Measurements from ENCODE around the gene ARL14EP.

ARL14EP gene

DNA sequence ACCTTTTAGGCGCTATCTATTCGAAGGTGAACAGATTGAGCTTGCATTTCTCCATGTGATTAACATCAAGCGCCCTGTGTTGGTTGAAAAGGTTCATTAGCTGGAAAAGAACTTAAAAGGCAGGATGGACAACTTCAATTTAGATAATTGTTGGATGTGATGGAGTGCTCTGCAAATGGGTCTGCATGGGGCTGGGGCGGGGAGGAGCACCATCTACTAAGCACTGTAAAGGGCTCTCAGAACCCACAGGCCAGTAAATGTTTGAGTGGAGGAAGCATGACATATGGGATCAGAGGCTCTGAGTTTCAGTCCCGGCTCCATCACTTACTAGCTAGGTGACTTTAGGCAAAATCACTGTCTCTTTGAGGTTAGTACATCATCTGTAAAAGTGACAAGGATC, 28.2 kb downstream of the ARL14EP start:
- ATAC-seq = no peak
- TF ChIP-seq ARNTL (CRISPR knock-in tag; IDR thresholded peaks at IDR 0.05; ENCODE audit: borderline replicate concordance, low read depth) = no peak
- TF ChIP-seq ESRRG (CRISPR knock-in tag; IDR thresholded peaks at IDR 0.05) = no peak
- no peak for TF ChIP-seq BACH2 (CRISPR knock-in tag; IDR thresholded peaks at IDR 0.05; ENCODE audit: borderline replicate concordance)
- no peak for TF ChIP-seq ISL1 (CRISPR knock-in tag; IDR thresholded peaks at IDR 0.05)
- TF ChIP-seq TOX (CRISPR knock-in tag; IDR thresholded peaks at IDR 0.05; ENCODE audit: borderline replicate concordance) = no peak
- no peak for TF ChIP-seq ZNF565 (CRISPR knock-in tag; conservative IDR thresholded peaks at IDR 0.05; ENCODE audit: low read depth)
- TF ChIP-seq GLIS3 (CRISPR knock-in tag; IDR thresholded peaks at IDR 0.05) = no peak
- TF ChIP-seq ZC3H10 (CRISPR knock-in tag; IDR thresholded peaks at IDR 0.05) = no peak

DNA sequence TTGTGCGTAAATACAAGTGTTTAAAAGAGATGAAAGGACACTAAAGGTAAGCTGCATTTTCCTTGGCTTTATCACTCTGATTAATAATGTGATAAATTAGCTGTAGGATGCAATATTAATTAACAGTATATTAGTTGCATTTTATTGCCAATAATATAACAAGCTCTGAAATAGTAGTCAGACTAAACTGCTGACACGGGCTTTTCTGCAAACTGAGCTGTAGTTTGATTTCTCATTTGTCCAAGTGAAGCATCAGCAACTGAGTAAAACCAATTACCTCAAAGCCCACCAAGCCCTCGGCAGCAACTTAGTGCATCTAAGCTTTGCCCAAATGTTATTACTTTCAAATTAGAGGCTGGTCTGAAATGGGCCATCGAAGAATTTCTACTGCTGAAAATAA, 33.5 kb downstream of the ARL14EP start:
- TF ChIP-seq TCF4 (CRISPR knock-in tag; IDR thresholded peaks at IDR 0.05; ENCODE audit: borderline replicate concordance) (no peak), ARNTL (CRISPR knock-in tag; IDR thresholded peaks at IDR 0.05; ENCODE audit: borderline replicate concordance, low read depth) (no peak), ZNF565 (CRISPR knock-in tag; conservative IDR thresholded peaks at IDR 0.05; ENCODE audit: low read depth) (no peak), TOX (CRISPR knock-in tag; IDR thresholded peaks at IDR 0.05; ENCODE audit: borderline replicate concordance) (no peak), ZNF70 (CRISPR knock-in tag; IDR thresholded peaks at IDR 0.05) (no peak), ZNF8 (CRISPR knock-in tag; IDR thresholded peaks at IDR 0.05) (no peak), SNAI2 (CRISPR knock-in tag; IDR thresholded peaks at IDR 0.05) (no peak), RARB (CRISPR knock-in tag; IDR thresholded peaks at IDR 0.05) (no peak), GLIS3 (CRISPR knock-in tag; IDR thresholded peaks at IDR 0.05) (no peak), BACH2 (CRISPR knock-in tag; IDR thresholded peaks at IDR 0.05; ENCODE audit: borderline replicate concordance) (no peak), ISL1 (CRISPR knock-in tag; IDR thresholded peaks at IDR 0.05) (no peak), ZFP30 (CRISPR knock-in tag; IDR thresholded peaks at IDR 0.05) (no peak)
- TF ChIP-seq, protein P1, sequence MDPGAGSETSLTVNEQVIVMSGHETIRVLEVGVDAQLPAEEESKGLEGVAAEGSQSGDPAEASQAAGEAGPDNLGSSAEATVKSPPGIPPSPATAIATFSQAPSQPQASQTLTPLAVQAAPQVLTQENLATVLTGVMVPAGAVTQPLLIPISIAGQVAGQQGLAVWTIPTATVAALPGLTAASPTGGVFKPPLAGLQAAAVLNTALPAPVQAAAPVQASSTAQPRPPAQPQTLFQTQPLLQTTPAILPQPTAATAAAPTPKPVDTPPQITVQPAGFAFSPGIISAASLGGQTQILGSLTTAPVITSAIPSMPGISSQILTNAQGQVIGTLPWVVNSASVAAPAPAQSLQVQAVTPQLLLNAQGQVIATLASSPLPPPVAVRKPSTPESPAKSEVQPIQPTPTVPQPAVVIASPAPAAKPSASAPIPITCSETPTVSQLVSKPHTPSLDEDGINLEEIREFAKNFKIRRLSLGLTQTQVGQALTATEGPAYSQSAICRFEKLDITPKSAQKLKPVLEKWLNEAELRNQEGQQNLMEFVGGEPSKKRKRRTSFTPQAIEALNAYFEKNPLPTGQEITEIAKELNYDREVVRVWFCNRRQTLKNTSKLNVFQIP (CRISPR knock-in tag; IDR thresholded peaks at IDR 0.05; ENCODE audit: borderline replicate concordance, low read depth) = no peak
- TF ChIP-seq, protein P2, sequence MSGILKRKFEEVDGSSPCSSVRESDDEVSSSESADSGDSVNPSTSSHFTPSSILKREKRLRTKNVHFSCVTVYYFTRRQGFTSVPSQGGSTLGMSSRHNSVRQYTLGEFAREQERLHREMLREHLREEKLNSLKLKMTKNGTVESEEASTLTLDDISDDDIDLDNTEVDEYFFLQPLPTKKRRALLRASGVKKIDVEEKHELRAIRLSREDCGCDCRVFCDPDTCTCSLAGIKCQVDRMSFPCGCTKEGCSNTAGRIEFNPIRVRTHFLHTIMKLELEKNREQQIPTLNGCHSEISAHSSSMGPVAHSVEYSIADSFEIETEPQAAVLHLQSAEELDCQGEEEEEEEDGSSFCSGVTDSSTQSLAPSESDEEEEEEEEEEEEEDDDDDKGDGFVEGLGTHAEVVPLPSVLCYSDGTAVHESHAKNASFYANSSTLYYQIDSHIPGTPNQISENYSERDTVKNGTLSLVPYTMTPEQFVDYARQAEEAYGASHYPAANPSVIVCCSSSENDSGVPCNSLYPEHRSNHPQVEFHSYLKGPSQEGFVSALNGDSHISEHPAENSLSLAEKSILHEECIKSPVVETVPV (CRISPR knock-in tag; IDR thresholded peaks at IDR 0.05) = no peak
- TF ChIP-seq, protein P3, sequence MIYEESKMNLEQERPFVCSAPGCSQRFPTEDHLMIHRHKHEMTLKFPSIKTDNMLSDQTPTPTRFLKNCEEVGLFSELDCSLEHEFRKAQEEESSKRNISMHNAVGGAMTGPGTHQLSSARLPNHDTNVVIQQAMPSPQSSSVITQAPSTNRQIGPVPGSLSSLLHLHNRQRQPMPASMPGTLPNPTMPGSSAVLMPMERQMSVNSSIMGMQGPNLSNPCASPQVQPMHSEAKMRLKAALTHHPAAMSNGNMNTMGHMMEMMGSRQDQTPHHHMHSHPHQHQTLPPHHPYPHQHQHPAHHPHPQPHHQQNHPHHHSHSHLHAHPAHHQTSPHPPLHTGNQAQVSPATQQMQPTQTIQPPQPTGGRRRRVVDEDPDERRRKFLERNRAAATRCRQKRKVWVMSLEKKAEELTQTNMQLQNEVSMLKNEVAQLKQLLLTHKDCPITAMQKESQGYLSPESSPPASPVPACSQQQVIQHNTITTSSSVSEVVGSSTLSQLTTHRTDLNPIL (CRISPR knock-in tag; IDR thresholded peaks at IDR 0.05; ENCODE audit: low read depth) = no peak
- TF ChIP-seq, protein P4, sequence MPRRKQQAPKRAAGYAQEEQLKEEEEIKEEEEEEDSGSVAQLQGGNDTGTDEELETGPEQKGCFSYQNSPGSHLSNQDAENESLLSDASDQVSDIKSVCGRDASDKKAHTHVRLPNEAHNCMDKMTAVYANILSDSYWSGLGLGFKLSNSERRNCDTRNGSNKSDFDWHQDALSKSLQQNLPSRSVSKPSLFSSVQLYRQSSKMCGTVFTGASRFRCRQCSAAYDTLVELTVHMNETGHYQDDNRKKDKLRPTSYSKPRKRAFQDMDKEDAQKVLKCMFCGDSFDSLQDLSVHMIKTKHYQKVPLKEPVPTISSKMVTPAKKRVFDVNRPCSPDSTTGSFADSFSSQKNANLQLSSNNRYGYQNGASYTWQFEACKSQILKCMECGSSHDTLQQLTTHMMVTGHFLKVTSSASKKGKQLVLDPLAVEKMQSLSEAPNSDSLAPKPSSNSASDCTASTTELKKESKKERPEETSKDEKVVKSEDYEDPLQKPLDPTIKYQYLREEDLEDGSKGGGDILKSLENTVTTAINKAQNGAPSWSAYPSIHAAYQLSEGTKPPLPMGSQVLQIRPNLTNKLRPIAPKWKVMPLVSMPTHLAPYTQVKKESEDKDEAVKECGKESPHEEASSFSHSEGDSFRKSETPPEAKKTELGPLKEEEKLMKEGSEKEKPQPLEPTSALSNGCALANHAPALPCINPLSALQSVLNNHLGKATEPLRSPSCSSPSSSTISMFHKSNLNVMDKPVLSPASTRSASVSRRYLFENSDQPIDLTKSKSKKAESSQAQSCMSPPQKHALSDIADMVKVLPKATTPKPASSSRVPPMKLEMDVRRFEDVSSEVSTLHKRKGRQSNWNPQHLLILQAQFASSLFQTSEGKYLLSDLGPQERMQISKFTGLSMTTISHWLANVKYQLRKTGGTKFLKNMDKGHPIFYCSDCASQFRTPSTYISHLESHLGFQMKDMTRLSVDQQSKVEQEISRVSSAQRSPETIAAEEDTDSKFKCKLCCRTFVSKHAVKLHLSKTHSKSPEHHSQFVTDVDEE (CRISPR knock-in tag; IDR thresholded peaks at IDR 0.05) = no peak
- TF ChIP-seq, protein P5, sequence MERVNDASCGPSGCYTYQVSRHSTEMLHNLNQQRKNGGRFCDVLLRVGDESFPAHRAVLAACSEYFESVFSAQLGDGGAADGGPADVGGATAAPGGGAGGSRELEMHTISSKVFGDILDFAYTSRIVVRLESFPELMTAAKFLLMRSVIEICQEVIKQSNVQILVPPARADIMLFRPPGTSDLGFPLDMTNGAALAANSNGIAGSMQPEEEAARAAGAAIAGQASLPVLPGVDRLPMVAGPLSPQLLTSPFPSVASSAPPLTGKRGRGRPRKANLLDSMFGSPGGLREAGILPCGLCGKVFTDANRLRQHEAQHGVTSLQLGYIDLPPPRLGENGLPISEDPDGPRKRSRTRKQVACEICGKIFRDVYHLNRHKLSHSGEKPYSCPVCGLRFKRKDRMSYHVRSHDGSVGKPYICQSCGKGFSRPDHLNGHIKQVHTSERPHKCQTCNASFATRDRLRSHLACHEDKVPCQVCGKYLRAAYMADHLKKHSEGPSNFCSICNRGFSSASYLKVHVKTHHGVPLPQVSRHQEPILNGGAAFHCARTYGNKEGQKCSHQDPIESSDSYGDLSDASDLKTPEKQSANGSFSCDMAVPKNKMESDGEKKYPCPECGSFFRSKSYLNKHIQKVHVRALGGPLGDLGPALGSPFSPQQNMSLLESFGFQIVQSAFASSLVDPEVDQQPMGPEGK (CRISPR knock-in tag; IDR thresholded peaks at IDR 0.05; ENCODE audit: borderline replicate concordance) = no peak
- no peak for ATAC-seq

DNA sequence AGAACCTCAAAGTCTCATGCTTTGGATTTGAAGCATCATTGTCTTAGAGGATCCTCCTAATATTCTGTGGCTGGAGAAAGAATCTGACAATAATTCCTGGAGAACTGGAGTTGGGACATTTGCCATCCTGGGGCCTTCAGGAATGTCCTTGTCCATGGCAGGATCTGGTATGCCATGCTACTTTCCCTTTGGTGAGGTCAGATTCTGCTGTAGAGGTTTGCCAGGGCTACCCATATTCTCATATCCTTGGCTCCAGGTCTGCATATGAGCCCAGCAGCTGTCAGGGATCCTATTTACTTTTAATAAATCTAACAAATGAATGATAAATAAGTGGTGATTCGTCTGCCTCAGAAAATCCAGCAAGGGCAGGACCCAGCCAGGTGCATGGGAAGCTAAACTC, 35.0 kb downstream of the ARL14EP start:
- no peak for ATAC-seq
- no peak for TF ChIP-seq ARNTL (CRISPR knock-in tag; IDR thresholded peaks at IDR 0.05; ENCODE audit: borderline replicate concordance, low read depth)
- TF ChIP-seq ZNF8 (CRISPR knock-in tag; IDR thresholded peaks at IDR 0.05) = no peak
- TF ChIP-seq, protein P4 (CRISPR knock-in tag; IDR thresholded peaks at IDR 0.05) = no peak
- no peak for TF ChIP-seq ZNF70 (CRISPR knock-in tag; IDR thresholded peaks at IDR 0.05)
- no peak for TF ChIP-seq ZNF565 (CRISPR knock-in tag; conservative IDR thresholded peaks at IDR 0.05; ENCODE audit: low read depth)
